Measurements from ENCODE around the gene NUDT16L1.
A peak's percentile ranks its signal among the peaks of the same experiment; 100 is the strongest.

The NUDT16L1 gene

GRCh38 chr16:4744555-4745273, 51.4 kb downstream of the NUDT16L1 start:
- H3K4me2 ChIP-seq (ENCODE audit: low read length) = peak overlapping the region; percentile 79
- no peaks in the 10 kb centered on the region for H4K20me1 ChIP-seq (ENCODE audit: insufficient read depth, low read length)
- no peaks in the 10 kb centered on the region for H3K27me3 ChIP-seq (ENCODE audit: low read depth, low read length)
- peaks cover 38% of the 10 kb centered on the region for H3K4me1 ChIP-seq (ENCODE audit: low read length)
- peak overlapping the region; percentile 75 for H3K27ac ChIP-seq (ENCODE audit: low read length)
- TF ChIP-seq CTCF (IDR thresholded peaks at IDR 0.05; ENCODE audit: low read depth, low read length) = no peak
- no peaks in the 10 kb centered on the region for H3K79me2 ChIP-seq (ENCODE audit: low read length)
- peak overlapping the region; percentile 56; the same call in 1 of the 2 replicates for H3K4me3 ChIP-seq (ENCODE audit: low read length)
- H3K36me3 ChIP-seq (replicated peaks; ENCODE audit: low read depth, low read length) = no peaks in the 10 kb centered on the region
- no peak overlapping the region for H3K9ac ChIP-seq (ENCODE audit: low read length)
- H2AFZ ChIP-seq (ENCODE audit: low read depth, low read length) = peak overlapping the region; percentile 55; the same call in 1 of the 2 replicates
- H3K9me3 ChIP-seq (ENCODE audit: insufficient read depth, low read length) = no peaks in the 10 kb centered on the region

- H3K9ac ChIP-seq (ENCODE audit: low read length) = no peak overlapping the region
Measured at GRCh38 chr16:4745274-4745569, 51.9 kb downstream of the NUDT16L1 start.

More at GRCh38 chr16:4745274-4745569, 51.9 kb downstream of the NUDT16L1 start:
- H3K27ac ChIP-seq (ENCODE audit: low read length) = peak overlapping the region; percentile 75; the same call in 1 of the 2 replicates
- H4K20me1 ChIP-seq (ENCODE audit: insufficient read depth, low read length) = no peaks in the 10 kb centered on the region
- H3K4me1 ChIP-seq (ENCODE audit: low read length) = peaks cover 43% of the 10 kb centered on the region
- H3K4me2 ChIP-seq (ENCODE audit: low read length) = no peak overlapping the region
- H3K79me2 ChIP-seq (ENCODE audit: low read length) = no peaks in the 10 kb centered on the region
- H2AFZ ChIP-seq (ENCODE audit: low read depth, low read length) = no peak overlapping the region
- no peaks in the 10 kb centered on the region for H3K9me3 ChIP-seq (ENCODE audit: insufficient read depth, low read length)
- no peaks in the 10 kb centered on the region for H3K27me3 ChIP-seq (ENCODE audit: low read depth, low read length)
- TF ChIP-seq CTCF (IDR thresholded peaks at IDR 0.05; ENCODE audit: low read depth, low read length) = no peak
- TF ChIP-seq EZH2phosphoT487 (IDR thresholded peaks at IDR 0.05; ENCODE audit: low read depth) = no peak
- H3K4me3 ChIP-seq (ENCODE audit: low read length) = no peak overlapping the region
- H3K36me3 ChIP-seq (replicated peaks; ENCODE audit: low read depth, low read length) = no peaks in the 10 kb centered on the region

Data from OCI-LY3 (cell line).